KMS-11 (cell line): Measurements from ENCODE around the gene LRRC28.

Experiments
- H2AFZ ChIP-seq: fragments of 200-600 bp; sonication (generic); 2 replicates; pipeline ENCODE4 v1.6.1; 2016; ENCODE audit warnings: antibody characterized with exemption, mixed run types, low read depth
- H3K27ac ChIP-seq: fragments of 200-600 bp; sonication (generic); 2 replicates; pipeline ENCODE4 v1.6.1; 2016; ENCODE audit warnings: mild to moderate bottlenecking, mixed run types
- H3K27me3 ChIP-seq: fragments of 200-600 bp; sonication (generic); 2 replicates; pipeline ENCODE4 v1.6.1; 2017; ENCODE audit warnings: mild to moderate bottlenecking, low read depth, mixed run types, moderate library complexity; ENCODE audit not compliant: insufficient read depth
- H3K36me3 ChIP-seq: fragments of 200-600 bp; sonication (generic); 2 replicates; pipeline ENCODE4 v1.6.1; 2017; ENCODE audit warnings: mild to moderate bottlenecking, mixed run types; ENCODE audit not compliant: insufficient read depth
- H3K4me1 ChIP-seq: fragments of 200-600 bp; sonication (generic); 2 replicates; pipeline ENCODE4 v1.6.1; 2016; ENCODE audit warnings: mild to moderate bottlenecking, low read depth, mixed run types; ENCODE audit not compliant: poor library complexity, severe bottlenecking
- H3K4me2 ChIP-seq: fragments of 200-600 bp; sonication (generic); 2 replicates; pipeline ENCODE4 v1.7.0; 2016; ENCODE audit warnings: mild to moderate bottlenecking, mixed run types
- H3K4me3 ChIP-seq: fragments of 200-600 bp; sonication (generic); IDR thresholded peaks from 2 replicates; pipeline ENCODE4 v1.6.1; 2017; ENCODE audit warnings: low read depth, low read length, mixed read lengths; ENCODE audit not compliant: insufficient read depth
- H3K79me2 ChIP-seq: fragments of 200-600 bp; sonication (generic); 2 replicates; pipeline ENCODE4 v1.6.1; 2016; ENCODE audit warnings: low read depth, mixed run types; ENCODE audit not compliant: insufficient read depth
- H3K9ac ChIP-seq: fragments of 200-600 bp; sonication (generic); 2 replicates; pipeline ENCODE4 v1.6.1; 2016; ENCODE audit warnings: mild to moderate bottlenecking, mixed run types
- H4K20me1 ChIP-seq: fragments of 200-600 bp; sonication (generic); 2 replicates; pipeline ENCODE4 v1.6.1; 2016; ENCODE audit warnings: mild to moderate bottlenecking, mixed run types; ENCODE audit not compliant: insufficient read depth
- CTCF ChIP-seq: fragments of 200-600 bp; sonication (generic); conservative IDR thresholded peaks from 2 replicates; pipeline ENCODE4 v1.6.1; 2017; ENCODE audit warnings: low read depth, mild to moderate bottlenecking, antibody characterized with exemption, low read length, moderate library complexity, mixed read lengths

Gene LRRC28

GRCh38 chr15:99210334-99210733 is 40.9 kb upstream of the LRRC28 start:
- H3K27ac ChIP-seq = no peak overlapping the region
- H3K9ac ChIP-seq = no peak overlapping the region
- no peaks in the 10 kb centered on the region for H3K79me2 ChIP-seq
- no peaks in the 10 kb centered on the region for H3K27me3 ChIP-seq
- no peaks in the 10 kb centered on the region for H3K4me1 ChIP-seq
- no peak for TF ChIP-seq CTCF
- H2AFZ ChIP-seq = no peak overlapping the region
- H3K4me3 ChIP-seq = no peak overlapping the region
- no peaks in the 10 kb centered on the region for H4K20me1 ChIP-seq
- no peaks in the 10 kb centered on the region for H3K36me3 ChIP-seq
- H3K4me2 ChIP-seq = no peak overlapping the region

GRCh38 chr15:99211926-99212325 is 39.4 kb upstream of the LRRC28 start:
- Histone ChIP-seq H3K4me1 (no peaks in the 10 kb centered on the region), H2AFZ (no peak overlapping the region), H3K4me3 (no peak overlapping the region), H3K9ac (no peak overlapping the region), H4K20me1 (no peaks in the 10 kb centered on the region), H3K4me2 (no peak overlapping the region), H3K79me2 (no peaks in the 10 kb centered on the region), H3K36me3 (no peaks in the 10 kb centered on the region), H3K27ac (no peak overlapping the region), H3K27me3 (no peaks in the 10 kb centered on the region)
- no peak for TF ChIP-seq CTCF

GRCh38 chr15:99212406-99212805 is 38.9 kb upstream of the LRRC28 start:
- no peak overlapping the region for H3K9ac ChIP-seq
- no peak for TF ChIP-seq CTCF
- H3K27ac ChIP-seq = no peak overlapping the region

GRCh38 chr15:99213187-99213811 is 38.0 kb upstream of the LRRC28 start:
- no peaks in the 10 kb centered on the region for H3K36me3 ChIP-seq
- no peaks in the 10 kb centered on the region for H3K4me1 ChIP-seq
- H3K4me2 ChIP-seq = no peak overlapping the region
- H3K27me3 ChIP-seq = no peaks in the 10 kb centered on the region
- H3K4me3 ChIP-seq = no peak overlapping the region
- H3K27ac ChIP-seq = no peak overlapping the region
- peak; percentile 87 for TF ChIP-seq CTCF
- no peaks in the 10 kb centered on the region for H3K79me2 ChIP-seq
- no peak overlapping the region for H2AFZ ChIP-seq
- H4K20me1 ChIP-seq = no peaks in the 10 kb centered on the region
- H3K9ac ChIP-seq = no peak overlapping the region

More at GRCh38 chr15:99212406-99212805, 38.9 kb upstream of the LRRC28 start:
- no peak overlapping the region for H3K4me3 ChIP-seq
- H3K27me3 ChIP-seq = no peaks in the 10 kb centered on the region
- H3K79me2 ChIP-seq = no peaks in the 10 kb centered on the region
- H2AFZ ChIP-seq = no peak overlapping the region
- no peak overlapping the region for H3K4me2 ChIP-seq
- H3K36me3 ChIP-seq = no peaks in the 10 kb centered on the region
- no peaks in the 10 kb centered on the region for H4K20me1 ChIP-seq
- H3K4me1 ChIP-seq = no peaks in the 10 kb centered on the region
